HG03432 (cell line): ENCODE measurements around the gene AR.
"Not testable (repeated sequence)": the region's sequence is repeated elsewhere in the genome, so short reads cannot be mapped to it uniquely, and the experiment has no call there.

Experiments used
- ATAC-seq: cut with Tn5 transposase; IDR thresholded peaks from one replicate; pipeline ENCODE4 v1.9.1; 2021; ENCODE audit warnings: mild to moderate bottlenecking, moderate library complexity; ENCODE audit not compliant: unreplicated experiment

The AR gene

DNA sequence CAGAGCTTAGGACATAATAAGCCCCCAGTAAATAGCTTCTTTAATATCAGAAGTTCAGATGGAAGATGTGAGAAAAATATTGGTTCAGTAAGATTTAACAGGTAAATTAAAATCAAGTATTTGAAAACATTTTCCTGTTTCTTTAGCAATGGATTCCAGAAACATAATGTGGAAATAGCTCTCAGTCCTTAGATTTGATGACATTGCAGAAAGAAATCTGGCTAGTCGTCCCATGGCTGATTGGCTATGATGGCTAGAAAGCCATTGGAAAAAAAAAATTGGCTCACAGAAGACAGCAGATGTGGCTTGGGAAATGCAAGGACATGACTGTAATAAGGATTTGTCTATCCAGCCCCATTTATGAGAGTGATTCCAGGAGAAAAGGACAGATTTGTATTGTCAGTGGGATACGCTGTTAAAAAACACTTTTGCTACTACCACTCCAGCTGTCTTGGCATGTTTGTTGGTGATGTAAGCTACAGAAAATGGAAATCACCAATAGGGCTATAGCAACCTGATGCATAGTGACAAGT, 78.3 kb downstream of the AR start:
- no peak for ATAC-seq

DNA sequence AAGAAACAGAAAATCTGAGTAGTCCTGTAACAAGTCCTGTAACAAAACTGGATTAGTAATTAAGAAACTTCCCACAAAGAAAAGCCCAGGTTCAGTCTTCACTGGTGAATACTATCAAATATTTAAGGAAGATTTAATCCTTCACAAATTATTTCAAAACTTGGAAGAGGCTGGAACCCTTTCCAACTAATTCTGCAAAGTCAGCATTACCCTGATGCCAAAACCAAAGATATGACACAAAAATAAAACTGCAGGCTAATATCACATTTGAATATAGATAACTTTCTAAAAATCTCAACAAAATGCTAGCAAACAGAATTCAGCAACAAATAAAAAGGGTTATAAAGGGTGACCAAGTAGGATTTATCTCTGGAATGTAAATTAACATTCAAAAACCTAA, 80.5 kb downstream of the AR start:
- no peak for ATAC-seq

DNA sequence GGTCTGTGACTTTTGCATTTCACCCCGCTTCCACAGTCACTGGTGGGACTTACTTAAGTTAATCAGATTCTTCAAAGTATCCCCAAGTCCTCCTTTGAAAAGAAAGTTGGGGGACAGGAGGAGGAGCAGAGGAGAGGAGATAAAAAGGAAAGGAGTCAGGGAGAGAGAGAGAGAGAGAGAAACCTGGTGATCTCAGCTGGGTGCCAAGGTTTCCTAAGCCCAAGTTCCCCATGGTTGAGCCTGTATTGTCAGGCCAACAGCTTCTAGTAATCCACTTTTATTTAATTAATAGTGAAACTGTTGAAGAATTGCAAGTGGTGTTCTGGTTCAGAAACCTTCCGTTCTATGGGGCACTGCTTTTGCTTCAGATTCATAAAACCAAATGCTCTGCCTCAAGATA, 91.6 kb downstream of the AR start:
- ATAC-seq: no peak

DNA sequence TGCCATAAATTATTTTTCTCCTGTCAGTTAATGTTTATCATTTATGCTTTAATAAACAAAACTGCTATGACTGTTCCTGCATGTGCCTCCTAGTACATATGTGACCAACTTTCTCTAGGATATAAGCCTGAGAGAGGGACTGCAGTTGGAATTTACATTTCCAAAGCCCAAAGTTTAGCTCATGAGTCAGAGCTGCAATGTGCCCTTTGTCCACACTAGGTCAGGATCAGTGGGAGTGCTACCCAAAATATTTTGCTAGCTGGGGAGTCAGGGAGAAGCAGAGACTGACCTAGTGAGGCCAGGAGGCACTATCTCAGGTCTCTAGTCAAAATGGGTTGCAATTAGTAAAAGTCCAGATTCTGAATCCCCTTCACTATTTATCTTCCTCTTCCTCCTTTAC, 92.7 kb downstream of the AR start:
- ATAC-seq: no peak

DNA sequence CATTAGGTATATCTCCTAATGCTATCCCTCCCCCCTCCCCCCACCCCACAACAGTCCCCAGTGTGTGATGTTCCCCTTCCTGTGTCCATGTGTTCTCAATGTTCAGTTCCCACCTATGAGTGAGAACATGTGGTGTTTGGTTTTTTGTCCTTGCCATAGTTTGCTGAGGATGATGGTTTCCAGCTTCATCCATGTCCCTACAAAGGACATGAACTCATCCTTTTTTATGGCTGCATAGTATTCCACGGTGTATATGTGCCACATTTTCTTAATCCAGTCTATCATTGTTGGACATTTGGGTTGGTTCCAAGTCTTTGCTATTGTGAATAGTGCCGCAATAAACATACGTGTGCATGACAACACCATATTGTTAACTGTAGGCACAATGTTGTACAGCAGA, 93.5 kb downstream of the AR start:
- not testable (repeated sequence) for ATAC-seq

DNA sequence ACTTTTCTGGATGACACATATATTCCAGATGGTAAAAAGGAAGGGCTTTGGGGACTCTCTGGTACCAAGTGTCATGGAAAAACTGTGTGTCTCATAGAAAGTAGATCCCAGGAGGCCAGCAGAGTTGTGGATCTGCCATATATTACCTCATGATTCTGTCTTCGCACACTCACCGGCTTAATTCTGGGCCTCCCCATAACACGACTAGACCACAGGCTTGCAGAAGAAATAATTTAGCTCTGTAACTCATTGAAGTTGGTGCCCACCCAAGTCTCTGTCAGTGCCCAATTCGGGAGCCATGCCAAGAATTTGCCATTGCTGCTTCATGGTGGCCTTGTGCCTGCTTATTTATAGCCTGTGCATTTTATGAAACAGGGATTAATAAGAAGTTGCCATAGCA, 104.5 kb downstream of the AR start:
- ATAC-seq: no peak

- ATAC-seq: peak; percentile 48
These were observed 107.8 kb downstream of the AR start for GRCh38 chrX:67651437-67652142.

GRCh38 chrX:67652543-67652942, 108.7 kb downstream of the AR start:
- no peak for ATAC-seq

- no peak for ATAC-seq
These were observed 110.5 kb downstream of the AR start for GRCh38 chrX:67654301-67654700.

DNA sequence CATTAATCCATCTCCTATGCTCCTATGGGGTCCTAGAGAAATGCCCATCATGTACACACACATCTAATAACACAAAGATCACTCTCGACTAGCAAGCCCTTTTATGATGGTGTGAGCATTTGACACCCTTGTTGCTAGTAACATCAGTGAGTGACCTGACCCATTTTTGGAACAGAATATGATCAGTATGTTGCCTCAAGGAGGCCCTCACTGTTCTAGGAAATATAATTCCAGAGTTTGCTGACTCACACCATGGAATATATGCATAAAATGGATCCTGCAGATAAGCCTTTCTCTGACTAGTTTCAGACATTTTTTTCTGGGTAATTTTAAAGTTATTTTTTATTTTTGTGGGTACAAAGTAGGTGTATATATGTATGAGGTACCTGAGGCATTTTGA, 121.8 kb downstream of the AR start:
- no peak for ATAC-seq

- ATAC-seq: not testable (repeated sequence)
These were observed 126.9 kb downstream of the AR start for GRCh38 chrX:67670717-67671116.

DNA sequence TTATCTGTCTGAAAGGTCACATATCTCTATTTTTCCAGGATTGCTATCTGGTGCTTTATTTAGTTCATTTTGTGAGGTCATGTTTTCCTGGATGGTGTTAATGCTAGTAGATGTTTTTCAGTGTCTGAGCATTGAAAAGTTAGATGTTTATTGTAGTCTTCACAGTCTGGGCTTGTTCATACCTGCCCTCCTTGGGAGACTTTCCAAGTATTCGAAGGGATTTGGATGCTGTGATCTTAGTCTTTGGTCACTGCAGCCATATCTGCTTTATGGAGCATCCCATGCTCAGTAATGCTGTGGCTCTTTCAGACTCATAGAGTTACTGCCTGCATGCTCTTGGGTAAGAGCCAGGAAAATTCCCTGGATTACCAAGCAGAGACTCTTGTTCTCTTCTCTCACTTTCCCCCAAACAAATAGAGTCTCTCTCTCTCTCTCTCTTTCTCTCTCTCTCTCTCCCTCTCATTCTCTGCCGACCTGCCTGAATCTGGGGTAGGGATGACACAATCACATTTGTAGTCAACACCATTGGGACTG, 130.0 kb downstream of the AR start:
- ATAC-seq: no peak

GRCh38 chrX:67674741-67675140, 130.9 kb downstream of the AR start:
- ATAC-seq: no peak

- no peak for ATAC-seq
These were observed 140.3 kb downstream of the AR start for GRCh38 chrX:67684136-67684535.

DNA sequence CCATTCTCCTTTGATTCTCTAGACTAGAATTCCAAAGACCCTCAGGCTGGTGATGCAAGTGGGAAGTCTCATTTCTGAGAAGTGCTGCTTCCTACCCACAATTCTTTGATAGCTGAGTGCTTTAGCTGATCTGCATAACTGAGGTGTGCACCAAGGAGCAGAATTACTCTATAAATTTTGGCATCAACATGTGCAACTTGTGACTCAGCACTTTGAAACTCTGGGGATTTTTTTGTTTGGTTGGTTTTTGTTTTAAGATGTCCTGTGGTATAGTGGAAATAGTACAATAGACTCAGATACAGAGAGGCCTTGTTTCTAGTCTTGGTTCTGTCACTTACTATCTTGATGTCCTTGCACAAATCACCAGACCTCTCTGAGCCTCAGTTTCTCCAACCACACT, 148.4 kb downstream of the AR start:
- ATAC-seq: peak; percentile 66

DNA sequence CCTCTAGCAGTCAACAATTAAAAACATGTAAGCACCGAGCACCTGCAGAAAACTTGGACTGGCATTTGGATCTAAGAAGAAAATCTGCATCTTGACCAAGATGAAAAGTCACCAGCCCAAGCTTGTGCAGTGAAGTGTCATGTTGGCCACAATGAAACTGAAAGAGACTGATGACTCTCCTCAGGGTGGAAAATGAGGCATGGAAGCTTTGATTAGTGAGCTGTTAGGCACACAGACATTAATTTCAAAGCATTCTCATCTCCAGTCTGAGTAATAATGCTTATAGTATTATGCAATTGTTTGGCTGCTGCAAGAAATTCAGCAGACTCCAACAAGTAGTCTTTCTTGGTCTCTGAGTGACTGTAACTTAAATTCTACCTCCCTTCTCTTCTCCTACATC, 150.1 kb downstream of the AR start:
- ATAC-seq: no peak

DNA sequence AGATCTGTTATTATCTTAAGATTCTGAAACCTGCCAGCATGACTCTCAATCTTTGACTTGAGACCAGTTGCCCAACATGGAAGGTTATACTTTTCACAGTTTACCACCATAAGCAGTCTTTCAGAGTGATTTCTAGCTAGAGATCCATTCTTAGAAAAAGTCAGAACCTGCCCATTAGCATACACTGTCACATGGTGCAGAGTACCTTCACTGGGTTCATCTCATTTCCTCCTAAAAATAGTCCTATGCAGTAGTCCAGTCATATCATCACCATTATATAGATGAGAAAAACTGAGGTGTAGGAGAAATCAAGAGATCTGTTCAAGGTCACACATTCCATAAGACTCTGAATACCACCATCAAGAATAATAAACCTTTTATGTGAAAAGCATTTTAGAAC, 153.6 kb downstream of the AR start:
- no peak for ATAC-seq

DNA sequence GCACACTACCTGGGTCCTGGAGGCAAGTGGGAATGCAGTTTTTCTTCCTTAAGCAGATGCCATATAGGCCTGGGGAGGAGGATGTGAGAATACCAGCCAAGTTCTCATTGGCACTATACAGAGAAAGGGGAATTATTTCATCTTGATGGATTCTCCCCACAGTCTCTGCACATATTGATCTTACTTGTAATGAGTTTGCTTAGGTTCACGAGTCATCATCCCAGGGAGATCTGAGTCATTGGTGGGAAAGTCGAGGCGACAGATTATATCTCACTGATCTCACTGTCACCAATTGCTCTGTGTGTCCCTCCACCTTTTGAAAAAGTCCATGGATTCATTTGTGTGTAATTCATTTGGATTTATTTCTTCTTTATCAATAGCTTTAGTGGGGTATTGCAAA, 156.8 kb downstream of the AR start:
- no peak for ATAC-seq

DNA sequence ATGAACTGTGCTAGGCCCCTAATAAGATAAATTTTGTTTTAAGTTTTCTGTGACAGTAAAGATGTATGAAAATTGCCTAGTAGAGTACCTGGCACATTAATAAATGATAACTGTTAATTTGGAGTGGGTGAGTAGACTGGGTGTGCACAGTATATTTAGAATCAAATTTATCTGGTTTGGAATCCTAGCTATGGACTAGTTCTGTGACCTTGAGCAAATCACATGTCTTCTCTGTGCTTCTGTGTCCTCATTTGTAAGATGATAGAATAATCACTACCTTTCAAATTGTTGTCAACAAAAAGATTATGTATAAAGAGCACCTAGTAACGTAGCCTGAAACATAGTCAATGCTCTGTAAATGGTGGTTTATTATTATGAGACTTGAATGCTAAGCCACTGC, 170.2 kb downstream of the AR start:
- no peak for ATAC-seq

GRCh38 chrX:67717571-67717970, 173.8 kb downstream of the AR start:
- no peak for ATAC-seq

- no peak for ATAC-seq
These were observed 175.1 kb downstream of the AR start for GRCh38 chrX:67718926-67719325.

DNA sequence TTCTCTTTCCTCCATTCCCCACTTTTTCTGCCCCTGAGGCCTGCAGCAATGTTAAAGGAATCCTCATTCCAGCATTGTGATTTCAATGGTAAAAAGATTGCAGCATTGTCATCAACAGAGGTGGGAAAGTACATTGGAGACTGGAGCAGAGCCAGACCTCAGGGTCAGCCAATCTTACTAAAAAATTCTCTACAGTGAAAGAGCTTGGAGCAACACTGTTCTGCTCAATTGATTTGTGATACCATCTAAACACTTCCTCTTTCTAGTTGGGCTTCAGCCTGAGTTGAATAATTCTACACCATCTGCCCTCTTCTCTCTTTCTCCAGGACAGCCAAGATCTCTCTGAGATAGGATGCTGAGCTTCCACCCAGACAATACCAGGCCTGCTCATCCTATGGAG, 176.5 kb downstream of the AR start:
- ATAC-seq: no peak

DNA sequence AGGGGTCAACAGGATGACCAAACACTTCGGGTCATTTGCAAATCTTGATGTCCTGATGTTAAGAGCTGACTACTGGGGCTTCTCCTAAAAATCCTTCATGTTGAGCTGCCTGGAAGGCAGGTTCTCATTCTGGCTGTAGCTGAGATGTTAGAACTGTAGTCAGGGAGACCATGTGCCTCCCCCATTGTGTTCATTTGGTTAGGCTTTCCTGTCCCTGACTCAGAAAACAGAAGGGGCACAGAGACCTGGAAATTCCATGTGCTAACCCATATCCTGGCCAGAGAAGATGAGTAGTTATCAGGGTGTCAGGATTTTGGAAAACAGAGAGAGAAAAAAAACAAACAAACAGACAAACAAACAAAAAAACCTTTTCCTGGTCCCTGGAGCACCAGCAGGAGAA, 177.5 kb downstream of the AR start:
- no peak for ATAC-seq
